ENCODE measurements around the gene ADGRF1.
"Not testable (repeated sequence)": the region's sequence is repeated elsewhere in the genome, so short reads cannot be mapped to it uniquely, and the experiment has no call there.

ADGRF1 gene

GRCh38 chr6:47019941-47020340, 22.2 kb downstream of the ADGRF1 start:
- no peak for DNase-seq

GRCh38 chr6:47016909-47017308, 25.2 kb downstream of the ADGRF1 start:
- DNase-seq, result no peak

DNA sequence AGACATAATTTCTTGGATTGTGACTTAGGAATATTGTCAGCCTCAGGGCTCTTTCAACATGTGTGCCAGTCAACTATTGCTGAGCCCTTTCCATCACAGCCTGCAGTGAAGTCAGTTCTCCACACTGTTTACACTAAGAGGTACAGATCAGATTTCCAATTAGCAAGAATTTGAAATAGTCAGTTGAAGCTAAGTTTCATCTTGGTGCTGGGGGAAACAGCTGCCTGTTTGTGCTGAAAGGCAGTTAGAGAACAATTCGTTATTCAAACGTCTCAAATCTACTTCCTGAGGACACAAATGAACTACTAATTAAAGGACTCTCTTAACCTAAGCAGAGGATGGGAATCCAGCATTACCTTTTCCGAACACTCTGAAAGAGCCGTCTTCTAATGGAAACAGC, 25.9 kb downstream of the ADGRF1 start:
- no peak for DNase-seq

DNA sequence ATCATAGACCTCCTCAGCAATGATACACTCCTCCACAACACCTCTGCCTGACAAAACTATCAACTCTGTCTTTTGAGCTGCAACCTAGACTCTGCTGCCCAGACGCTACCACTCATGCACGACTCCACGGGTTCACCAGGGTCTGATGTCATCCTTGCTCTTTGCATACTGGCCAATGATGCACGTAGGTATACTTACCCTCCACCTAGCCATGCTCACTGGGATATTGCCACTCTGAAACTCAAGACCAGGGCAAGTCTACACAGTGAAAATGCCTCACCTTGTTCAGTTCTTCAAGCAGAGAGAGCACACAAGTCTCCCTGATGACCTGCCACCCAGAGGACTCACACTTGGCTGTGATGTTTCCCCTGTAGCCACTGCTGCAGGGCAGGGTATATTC, 27.7 kb downstream of the ADGRF1 start:
- DNase-seq, result no peak

DNA sequence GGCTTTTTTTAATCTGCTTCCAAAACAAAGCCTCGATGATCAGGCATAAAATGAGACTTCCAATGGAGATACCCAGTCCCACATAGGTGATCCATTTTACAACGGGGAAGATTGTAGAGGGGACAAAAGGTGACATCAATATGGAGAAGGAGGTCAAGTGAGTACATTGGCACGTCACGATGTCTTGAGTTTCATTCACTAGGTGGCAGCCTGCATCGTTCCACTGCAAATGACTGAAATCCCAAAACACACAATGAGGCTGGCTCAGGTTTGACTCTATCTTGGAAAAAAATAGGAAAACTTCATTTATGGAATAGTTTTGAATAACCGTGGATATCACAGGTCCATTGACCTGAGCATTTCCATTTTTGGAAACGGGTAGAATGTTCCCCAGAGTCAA, 32.5 kb downstream of the ADGRF1 start:
- DNase-seq, result no peak

DNA sequence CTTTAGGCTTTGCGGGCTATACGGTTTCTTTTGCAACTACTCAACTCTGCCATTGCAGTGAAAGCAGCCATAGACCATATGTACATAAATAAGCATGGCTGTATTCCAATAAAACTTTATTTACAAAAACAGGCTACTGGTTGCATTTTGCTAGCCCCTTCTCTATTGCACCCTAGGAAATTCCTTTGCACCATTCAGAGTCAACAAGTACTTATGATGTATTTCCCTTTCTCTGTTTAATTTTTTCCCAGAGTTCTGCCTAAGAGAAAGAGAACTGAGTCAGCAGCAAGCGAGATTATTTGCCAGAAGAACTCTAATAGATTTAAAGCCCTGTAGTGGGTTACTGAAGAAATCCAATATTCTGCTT, 33.8 kb downstream of the ADGRF1 start:
- DNase-seq, result no peak

DNA sequence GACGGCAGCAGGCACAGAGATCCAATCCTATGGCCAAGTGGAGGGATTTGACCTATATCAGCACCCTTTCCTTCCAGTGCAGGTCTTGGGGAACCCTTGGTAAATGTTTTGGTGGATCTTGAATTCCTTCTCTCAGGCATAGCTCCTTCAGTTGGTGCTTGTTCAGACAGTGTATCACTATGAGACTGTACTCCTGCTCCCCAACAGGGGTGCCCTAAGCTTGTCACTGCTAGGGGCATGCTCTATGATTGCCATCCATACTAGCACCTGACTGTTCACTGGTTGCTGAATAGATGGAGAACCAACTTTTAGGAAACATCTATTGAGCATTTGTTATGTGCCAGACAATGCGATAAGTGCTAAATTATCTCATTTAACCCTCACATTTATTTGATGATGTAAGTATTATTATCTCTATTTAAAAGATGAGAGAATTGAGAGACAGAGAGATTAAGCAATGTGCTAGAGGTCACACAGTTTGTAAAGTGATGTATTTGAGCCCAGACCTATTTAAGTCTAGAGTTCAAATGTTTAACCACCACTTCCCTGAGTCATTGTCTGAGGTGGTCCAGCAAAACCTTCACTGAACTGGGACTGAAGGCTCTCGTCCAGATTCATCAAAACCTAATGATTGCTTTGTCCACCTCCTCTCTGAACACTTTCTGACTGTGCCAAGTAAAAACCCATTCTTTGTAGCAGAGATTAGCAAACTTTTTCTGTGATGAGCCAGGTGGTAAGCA, 34.3 kb downstream of the ADGRF1 start:
- no peak for DNase-seq

DNA sequence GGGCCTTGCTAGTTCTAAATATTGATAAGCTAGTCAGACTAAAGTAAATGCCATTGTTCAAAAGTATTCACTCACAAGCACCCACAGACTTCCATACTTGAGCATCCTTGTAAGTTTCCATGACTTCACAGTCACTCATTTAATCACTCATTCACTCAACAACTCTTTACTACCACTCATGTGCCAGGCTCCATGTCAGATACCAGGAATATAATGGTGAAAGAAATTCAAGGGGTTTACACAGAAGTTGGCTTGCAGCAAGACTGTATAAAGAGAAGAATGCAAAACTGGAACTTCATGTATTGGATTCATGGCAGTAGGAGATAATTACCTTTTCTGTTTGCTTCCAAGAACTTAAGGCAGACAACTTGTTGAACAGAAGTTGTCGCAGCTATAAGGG, 36.6 kb downstream of the ADGRF1 start:
- DNase-seq, result no peak

GRCh38 chr6:47004463-47004862, 37.7 kb downstream of the ADGRF1 start:
- DNase-seq, result no peak

GRCh38 chr6:47000842-47001241, 41.3 kb downstream of the ADGRF1 start:
- DNase-seq, result no peak

DNA sequence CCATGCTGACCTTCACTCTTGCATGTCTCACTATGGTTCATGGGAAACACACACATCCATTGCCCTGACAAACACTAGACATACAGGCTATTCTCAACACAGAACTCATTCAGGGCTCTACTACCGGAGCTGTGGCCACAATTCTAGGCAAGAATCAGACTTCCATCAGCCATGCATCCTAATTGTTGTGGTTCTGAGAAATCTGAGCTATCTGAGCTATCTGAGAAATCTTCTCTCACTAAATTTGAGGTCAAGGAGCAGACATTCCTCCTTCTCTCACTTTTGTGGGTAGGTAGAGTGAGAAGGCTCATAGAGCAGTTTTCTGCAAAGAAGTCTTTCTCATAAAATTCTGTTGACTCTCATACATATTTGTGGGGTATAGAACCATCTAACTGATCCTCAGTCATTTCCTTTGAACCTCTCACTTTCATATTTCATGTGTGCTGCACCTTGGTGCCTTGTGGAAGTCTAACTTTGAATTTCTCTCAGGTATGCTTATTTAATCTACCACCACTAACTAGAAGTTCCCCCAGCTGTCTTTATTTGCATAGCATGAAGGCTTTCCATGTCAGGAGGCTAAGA, 43.6 kb downstream of the ADGRF1 start:
- DNase-seq, result no peak

DNA sequence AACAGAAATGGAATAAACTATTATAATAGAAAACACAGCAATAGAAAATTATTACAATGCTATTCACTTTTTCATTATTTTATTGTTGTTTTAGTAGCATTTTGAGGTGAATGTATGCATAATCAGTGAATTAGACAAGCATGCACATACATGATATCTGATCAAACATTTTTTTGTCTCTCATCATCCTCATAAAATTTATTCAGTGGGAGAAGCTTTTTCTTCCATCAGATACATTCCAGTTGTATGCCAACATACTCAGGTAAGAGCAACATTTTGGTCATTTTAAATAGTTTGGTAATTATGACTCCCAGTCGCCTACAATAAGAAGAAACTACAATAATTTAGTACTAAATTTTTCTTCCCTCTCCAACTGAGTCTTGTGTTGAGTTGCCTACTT, 44.5 kb downstream of the ADGRF1 start:
- DNase-seq, result no peak

DNA sequence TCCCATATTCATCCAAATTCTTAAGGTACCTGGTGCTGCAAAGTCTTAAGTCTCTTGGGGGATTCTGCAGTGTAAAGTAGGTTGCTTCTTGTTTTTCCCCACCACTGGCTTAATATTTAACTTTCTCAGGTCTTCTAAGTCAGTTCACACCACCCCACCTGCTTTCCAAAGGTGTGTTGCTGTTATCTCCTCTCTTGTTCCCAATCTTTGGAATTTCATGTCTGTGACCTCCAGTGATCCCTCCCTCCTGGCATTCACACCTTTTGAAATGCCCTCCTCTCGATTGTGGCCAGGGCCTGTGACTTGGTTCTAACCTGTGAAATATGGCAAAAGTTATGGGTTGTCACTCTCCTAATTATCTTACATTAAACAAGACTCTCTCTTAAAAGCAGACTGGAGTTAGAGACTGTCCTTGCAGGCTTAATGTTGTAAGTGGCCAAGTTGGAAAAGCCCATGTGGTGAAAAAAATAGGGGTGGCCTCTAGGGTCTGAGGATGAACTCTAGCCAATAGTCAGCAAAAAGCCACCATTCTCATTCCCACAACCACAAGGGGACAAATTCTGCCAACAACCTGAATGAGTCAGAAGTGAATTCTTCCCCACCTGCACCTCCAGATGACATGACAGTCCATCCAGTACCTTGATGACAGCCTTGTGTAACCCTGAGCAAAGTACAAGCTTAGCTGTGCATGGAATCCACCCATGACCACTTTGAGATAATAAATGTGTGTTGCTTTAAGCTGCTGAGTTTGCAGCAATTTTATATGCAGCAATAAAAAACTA, 45.1 kb downstream of the ADGRF1 start:
- no peak for DNase-seq

DNA sequence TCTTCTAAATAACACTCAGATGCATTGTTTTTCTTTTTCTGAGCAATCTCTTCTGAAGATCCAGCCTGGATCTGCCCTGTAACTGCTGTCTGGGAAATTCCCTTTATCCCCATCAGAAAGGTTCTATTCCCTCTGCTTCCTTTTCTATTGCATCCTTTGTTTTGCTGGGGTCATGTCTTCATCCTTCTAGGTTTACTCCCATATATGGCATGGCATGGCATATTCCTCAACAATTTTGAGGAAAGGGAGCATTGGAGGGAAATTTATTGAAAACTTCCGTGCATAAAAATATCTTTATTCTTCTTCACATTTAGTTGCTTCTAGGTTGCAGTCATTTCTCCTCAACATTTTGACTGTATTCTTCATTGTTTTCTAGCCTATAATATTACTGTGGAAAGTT, 47.2 kb downstream of the ADGRF1 start:
- no peak for DNase-seq

DNA sequence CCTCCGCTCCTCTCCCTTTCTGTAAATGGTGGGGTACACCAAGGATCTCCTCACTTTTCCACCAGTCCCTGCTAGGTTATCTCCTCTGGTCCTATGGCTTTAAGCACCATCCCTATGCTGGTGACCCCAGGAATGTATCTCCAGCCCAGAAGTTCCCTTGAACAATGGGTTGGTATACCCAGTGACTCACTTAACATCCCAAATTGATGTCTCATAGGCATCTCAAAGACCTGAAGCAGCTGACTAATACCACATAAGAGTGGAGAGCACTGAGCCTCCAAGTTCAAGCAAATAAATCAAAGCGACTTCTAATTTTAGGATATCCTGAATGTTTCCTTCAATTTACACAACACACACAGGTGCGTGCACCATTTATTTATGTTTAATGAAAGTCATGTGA, 48.3 kb downstream of the ADGRF1 start:
- DNase-seq, result no peak

GRCh38 chr6:46992391-46992790, 49.7 kb downstream of the ADGRF1 start:
- DNase-seq, result not testable (repeated sequence)

- DNase-seq, result not testable (repeated sequence)
Measured at GRCh38 chr6:46990818-46991510, 51.2 kb downstream of the ADGRF1 start.

DNA sequence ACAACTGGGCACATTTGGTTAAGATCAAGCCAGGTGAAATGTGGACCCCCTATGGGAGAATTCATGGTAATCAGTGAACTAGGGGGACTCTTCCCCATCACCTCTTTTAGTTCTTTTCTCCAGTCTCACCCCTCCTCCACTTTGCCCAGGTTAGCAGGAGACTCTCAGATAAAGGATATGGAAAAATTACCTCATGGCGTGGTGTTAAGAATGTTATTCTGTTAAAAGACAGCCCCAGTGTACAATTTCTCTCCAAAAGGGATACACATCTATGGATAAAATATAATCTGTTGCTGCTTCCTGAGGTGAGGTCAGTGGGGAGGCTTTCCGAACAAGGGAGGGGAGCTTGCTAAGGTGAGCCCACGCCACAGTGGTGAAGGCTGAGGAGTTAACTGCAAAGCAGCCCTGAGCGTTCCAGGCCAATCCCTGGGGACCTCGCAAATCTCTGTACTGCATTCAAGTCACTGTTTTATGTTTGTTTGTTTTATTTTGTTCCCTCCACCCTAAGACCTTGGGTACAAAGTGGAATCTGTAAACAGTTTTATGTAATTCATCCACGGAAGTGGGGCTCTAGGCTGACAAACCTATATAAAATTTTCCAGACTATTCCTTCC, 52.0 kb downstream of the ADGRF1 start:
- DNase-seq, result no peak

- DNase-seq, result no peak
Measured at GRCh38 chr6:46989398-46989797, 52.7 kb downstream of the ADGRF1 start.

DNA sequence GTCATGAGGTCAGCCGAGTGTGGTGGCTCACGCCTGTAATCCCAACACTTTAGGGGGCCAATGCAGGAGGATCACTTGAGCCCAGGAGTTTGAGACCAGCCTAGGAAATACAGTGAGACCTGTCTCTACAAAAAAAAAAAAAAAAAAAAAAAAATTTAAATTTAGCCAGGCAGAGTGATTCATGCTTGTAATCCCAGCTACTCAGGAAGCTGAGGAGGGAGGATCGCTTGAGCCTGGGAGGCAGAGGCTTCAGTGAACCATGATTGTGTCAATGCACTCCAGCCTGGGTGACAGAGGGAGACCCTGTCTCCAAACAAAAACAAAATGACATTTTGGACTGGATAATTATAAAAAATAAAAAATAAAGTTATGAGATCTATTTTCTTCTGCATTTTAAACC, 56.2 kb downstream of the ADGRF1 start:
- DNase-seq, result no peak

- DNase-seq, result no peak
Measured at GRCh38 chr6:46983007-46983411, 59.1 kb downstream of the ADGRF1 start.

- DNase-seq, result no peak
Measured at GRCh38 chr6:46979206-46979605, 62.9 kb downstream of the ADGRF1 start.

DNA sequence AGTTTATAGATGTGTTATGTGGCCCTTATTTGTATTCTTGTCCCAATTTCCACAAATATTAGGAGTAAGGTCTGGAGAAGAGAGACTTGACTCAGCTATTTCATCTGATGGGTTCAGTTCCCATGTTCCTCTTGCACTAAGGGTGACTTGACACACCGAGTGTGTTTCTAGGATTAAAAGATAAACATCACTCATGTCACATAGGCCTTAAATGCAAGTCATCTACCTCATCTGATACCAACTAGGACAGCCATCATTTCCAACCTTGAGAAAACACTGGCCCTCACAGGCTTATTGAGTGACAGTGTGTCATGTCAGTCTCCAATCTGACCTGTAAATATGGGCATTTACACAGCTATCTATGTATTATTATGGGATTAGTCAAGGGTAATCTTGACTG, 67.3 kb downstream of the ADGRF1 start:
- DNase-seq, result no peak

Measured in CD4-positive, alpha-beta T cell treated with Interleukin-21 for 1 hour (primary cell).